Mucosa of stomach (tissue), 1 donor: ENCODE results near the gene POLR2E.
A peak's percentile ranks its signal among the peaks of the same experiment; 100 is the strongest.

Experiments
- H3K27me3 ChIP-seq: one replicate; pipeline ENCODE4 v1.7.0; 2013; ENCODE audit warnings: mild to moderate bottlenecking, low read length; ENCODE audit not compliant: control insufficient read depth, insufficient read depth
- H3K36me3 ChIP-seq: one replicate; pipeline ENCODE4 v1.7.0; 2013; ENCODE audit warnings: low read length; ENCODE audit not compliant: control insufficient read depth, insufficient read depth
- H3K4me1 ChIP-seq: one replicate; pipeline ENCODE4 v1.7.0; 2013; ENCODE audit warnings: mild to moderate bottlenecking, low read length; ENCODE audit not compliant: control insufficient read depth, insufficient read depth
- H3K4me3 ChIP-seq: one replicate; pipeline ENCODE4 v1.7.0; 2013; ENCODE audit warnings: low read length
- H3K9ac ChIP-seq: one replicate; pipeline ENCODE4 v1.7.0; 2013; ENCODE audit warnings: mild to moderate bottlenecking, low read length, moderate library complexity
- H3K9me3 ChIP-seq: one replicate; pipeline ENCODE4 v1.7.0; 2013; ENCODE audit warnings: mild to moderate bottlenecking, low read length, moderate library complexity; ENCODE audit not compliant: control insufficient read depth
- donor health status: Pancreatic carcinoma.

Gene POLR2E

DNA sequence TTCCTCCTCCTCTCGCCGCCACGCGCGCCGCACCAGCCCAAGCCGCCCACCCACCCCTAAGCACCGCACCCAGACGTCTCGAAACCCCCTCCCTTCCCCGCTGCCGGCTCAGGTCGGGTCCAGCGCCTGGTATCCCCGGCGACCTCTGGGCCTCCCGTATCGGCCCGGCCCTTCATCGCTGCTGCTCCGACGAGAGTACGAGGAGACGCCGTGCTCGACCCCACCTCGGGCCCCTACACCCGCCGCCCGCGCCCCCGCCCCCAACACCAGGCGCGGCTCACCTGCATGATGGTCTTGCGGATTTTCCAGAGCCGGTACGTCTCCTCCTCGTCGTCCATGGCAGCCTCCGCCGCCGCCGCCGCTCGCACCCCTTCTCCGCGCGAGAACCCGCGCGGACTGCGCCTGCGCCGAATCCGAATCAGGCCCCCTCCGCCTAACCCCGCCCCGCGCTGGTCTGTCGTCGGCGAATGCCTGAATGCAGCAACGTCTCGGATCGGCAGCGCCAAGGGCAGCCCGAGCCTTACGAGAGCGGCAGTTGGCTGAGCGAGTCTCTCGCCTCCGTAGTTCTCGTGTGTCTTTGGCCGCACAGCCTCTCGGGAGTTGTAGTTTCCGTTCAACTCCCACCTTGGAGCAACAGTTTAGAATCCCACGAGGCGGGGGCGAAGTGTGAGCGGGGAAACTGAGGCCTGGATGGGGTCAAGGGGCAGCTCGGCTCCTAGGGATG, at the start of gene POLR2E:
TSS of gene POLR2E (minus strand) at position 398 of the 724 bp plus-strand sequence. CDS start at position 338, 60 bp downstream.
- Histone ChIP-seq H3K27me3 (no peaks in the 10 kb centered on the region), H3K4me3 (peak within 1 kb of the TSS; percentile 71), H3K9me3 (no peaks in the 10 kb centered on the region), H3K36me3 (no peaks in the 10 kb centered on the region), H3K9ac (peak within 1 kb of the TSS; percentile 71), H3K4me1 (peaks cover 41% of the 10 kb centered on the region)

DNA sequence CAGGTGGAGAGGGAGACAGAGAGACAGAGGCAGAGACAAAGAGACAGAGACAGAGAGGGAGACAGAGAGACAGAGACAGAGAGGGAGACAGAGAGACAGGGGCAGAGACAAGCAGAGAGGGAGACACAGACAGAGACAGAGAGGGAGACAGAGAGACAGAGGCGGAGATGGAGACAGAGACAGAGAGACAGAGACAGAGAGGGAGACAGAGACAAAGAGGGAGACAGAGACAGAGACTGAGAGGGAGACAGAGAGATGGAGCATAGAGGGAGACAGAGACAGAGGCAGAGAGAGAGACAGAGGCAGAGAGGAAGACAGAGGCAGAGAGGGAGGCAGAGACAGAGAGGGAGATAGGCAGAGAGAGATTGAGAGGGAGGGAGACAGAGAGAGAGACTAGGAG, 49.6 kb upstream of the POLR2E start:
- Histone ChIP-seq H3K9ac (no peak overlapping the region), H3K9me3 (no peaks in the 10 kb centered on the region), H3K4me1 (no peaks in the 10 kb centered on the region), H3K27me3 (no peaks in the 10 kb centered on the region), H3K36me3 (no peaks in the 10 kb centered on the region), H3K4me3 (no peak overlapping the region)

DNA sequence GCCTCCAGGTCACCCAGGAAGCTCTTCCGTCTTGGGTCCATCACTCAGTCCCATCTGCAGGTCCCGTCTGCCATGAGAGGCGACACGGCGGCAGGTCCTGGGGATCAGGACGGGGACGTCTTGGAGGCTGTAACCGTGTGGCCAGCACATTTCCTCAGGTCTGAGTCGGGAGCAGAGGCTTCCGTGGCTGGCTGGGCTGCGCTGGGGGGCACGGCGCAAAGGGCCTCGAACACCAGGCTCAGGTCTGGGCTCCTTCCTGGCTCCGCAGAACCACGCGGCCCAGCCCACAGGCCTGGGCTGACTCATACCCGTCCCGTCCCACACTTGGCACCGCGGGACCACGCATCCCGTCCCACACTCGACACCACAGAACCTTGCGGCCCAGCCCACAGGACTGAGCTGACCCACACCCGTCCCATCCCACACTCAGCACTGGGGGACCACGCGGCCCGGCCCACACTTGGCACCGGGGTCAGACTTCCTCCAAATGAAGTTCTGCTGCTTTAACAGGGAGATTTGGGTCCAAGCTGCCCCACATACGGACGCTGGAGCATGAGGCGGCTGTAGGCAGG, 48.7 kb upstream of the POLR2E start:
- Histone ChIP-seq H3K4me1 (no peaks in the 10 kb centered on the region), H3K36me3 (no peaks in the 10 kb centered on the region), H3K9ac (no peak overlapping the region), H3K4me3 (no peak overlapping the region), H3K27me3 (no peaks in the 10 kb centered on the region), H3K9me3 (no peaks in the 10 kb centered on the region)

DNA sequence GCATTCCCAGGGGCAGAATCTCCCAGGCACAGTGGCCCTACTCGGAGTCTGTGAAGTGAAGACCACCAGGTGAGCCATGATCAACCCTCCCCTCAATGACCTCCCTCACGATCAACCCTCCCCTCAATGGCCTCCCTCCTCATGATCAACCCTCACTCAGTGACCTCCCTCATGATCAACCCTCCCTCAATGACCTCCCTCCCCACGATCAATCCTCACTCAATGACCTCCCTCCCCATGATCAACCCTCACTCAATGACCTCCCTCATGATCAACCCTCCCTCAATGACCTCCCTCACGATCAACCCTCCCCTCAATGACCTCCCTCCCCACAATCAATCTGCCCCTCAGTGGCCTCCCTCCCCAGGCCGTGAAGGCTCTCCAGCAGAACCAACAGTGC, 46.8 kb upstream of the POLR2E start:
- Histone ChIP-seq H3K9me3 (no peaks in the 10 kb centered on the region), H3K4me1 (no peaks in the 10 kb centered on the region), H3K4me3 (no peak overlapping the region), H3K36me3 (no peaks in the 10 kb centered on the region), H3K27me3 (no peaks in the 10 kb centered on the region), H3K9ac (no peak overlapping the region)

DNA sequence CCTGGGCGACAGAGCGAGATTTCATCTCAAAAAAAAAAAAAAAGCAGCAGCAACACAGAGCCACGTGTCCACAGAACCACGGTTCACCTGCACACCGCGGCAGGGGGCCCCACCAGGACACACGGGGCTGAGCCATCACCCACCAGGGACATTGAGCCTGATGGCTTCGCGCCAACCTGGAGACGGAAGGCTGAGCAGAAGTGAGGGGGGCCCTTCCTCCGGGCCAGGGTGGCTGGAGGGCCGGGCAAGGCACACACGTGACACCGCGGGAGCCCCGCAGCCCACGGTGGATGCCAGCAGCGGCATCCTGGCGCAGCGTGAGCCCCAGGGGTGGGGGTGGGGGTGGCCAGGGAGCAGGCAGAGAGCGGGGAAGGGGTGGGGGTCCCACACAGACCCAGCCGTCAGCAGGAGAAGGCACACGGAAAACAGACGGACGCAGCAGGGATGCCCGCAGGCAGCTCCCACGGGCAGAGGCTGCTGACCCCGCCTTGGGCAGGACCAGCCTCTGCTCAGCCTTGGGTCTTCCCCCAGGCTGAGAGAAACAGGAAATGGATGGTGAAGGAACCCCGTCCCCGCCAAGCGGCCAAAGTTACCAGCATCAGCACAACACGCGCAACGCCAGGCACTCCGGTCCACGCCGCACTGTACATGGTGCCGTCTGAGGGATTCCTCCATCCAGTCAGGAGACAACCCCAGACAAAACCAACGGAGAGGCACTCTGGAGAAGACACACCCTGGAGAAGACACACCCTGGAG, 45.3 kb upstream of the POLR2E start:
- Histone ChIP-seq H3K36me3 (no peaks in the 10 kb centered on the region), H3K27me3 (no peaks in the 10 kb centered on the region), H3K4me1 (peaks cover 14% of the 10 kb centered on the region), H3K9me3 (no peaks in the 10 kb centered on the region), H3K9ac (no peak overlapping the region), H3K4me3 (no peak overlapping the region)

DNA sequence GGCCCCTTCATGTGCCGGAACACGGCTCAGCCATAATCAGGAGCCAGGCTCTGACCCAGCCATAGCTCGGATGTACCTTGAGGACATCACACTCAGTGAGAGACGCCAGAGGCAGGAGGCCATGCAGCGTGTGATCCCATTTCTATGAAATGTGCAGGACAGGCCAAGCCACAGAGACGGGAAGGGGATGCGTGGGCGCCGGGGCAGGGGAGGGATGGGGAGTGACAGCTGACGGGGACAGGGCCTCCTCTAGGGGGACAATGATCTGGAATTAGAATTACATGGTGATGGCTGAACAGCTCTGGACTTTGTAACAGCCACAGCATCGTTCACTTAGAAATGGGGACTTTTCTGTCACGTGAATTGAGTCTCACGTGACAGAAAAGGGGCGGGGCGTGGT, 44.0 kb upstream of the POLR2E start:
- H3K9me3 ChIP-seq = no peaks in the 10 kb centered on the region
- peaks cover 19% of the 10 kb centered on the region for H3K4me1 ChIP-seq
- no peak overlapping the region for H3K4me3 ChIP-seq
- H3K27me3 ChIP-seq = no peaks in the 10 kb centered on the region
- no peak overlapping the region for H3K9ac ChIP-seq
- no peaks in the 10 kb centered on the region for H3K36me3 ChIP-seq

DNA sequence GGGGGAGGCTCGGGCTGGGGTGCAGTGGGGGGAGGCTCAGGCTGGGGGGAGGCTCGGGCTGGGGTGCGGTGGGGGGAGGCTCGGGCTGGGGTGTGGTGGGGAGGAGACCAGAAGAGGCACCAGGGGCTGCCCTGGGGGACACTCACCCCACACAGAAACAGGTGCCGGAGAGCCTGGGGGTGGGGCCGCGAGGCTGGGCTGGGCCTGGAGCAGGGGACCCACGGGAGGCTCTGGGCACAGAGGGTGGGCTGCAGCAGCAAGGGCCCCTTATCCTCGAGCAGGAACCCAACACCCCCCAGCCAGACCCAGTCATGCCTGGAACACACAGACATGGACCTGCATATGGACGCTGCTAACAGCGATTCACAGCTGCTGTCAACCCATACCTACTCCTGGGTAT, 42.9 kb upstream of the POLR2E start:
- no peaks in the 10 kb centered on the region for H3K27me3 ChIP-seq
- no peak overlapping the region for H3K4me3 ChIP-seq

DNA sequence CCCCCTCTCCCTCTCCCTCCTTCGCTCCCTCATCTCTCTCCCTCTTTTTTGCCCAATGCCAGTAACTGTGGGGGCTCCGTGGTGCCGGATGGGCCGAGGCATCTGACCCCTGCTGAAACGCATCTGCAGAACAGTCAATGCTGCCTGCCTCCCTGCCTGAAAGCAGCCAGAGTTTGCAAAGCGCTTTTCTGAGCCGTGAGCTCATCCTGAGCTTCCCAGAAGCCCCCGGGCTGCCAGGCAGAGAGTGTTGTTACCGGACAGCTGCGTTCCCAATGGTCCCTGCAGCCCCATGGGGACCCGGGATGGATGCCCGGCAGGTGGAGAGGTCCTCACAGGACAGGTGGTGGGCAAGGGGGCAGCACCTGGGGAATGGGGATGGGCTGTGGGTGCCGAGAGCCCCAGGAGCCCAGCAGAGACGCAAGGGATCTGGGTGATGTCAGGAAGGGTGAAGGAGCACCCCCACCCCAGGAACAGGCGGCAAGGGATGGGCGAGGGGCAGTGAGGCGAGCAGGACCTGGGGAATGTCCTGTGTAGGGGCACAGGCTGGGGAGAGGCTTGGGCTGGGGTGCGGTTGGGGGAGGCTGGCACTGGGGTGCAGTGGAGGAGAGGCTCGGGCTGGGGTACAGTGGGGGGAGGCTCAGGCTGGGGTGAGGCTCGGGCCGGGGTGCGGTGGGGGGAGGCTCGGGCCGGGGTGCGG, 41.6 kb upstream of the POLR2E start:
- Histone ChIP-seq H3K4me3 (no peak overlapping the region), H3K4me1 (peaks cover 40% of the 10 kb centered on the region), H3K36me3 (no peaks in the 10 kb centered on the region), H3K27me3 (no peaks in the 10 kb centered on the region), H3K9ac (peak overlapping the region; percentile 34), H3K9me3 (no peaks in the 10 kb centered on the region)

More for the DNA sequence above, 42.9 kb upstream of the POLR2E start:
- Histone ChIP-seq H3K4me1 (peaks cover 29% of the 10 kb centered on the region), H3K36me3 (no peaks in the 10 kb centered on the region), H3K9ac (no peak overlapping the region), H3K9me3 (no peaks in the 10 kb centered on the region)

DNA sequence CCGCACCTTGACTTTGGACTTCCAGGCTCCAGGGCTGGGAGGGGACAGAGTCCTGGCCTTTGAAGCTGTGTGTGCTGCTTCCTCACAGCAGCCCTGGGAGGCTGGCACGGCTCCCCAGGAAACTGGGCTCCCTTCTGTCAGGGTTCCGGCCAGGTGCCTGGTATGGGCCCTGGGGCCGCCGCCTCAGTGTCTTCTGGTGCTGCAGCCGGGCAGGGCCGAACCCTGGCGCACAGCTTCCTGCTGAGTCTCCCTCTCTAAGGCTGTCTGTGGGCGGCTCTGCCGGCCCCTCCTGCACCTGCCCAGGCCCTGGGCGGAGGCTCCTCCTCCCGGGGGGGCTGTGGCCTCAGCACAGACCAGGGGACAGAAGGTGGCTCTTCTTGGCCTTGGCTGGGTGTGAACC, 41.0 kb upstream of the POLR2E start:
- Histone ChIP-seq H3K9ac (peak overlapping the region; percentile 34), H3K4me3 (no peak overlapping the region), H3K36me3 (no peaks in the 10 kb centered on the region), H3K27me3 (no peaks in the 10 kb centered on the region), H3K4me1 (peaks cover 46% of the 10 kb centered on the region), H3K9me3 (no peaks in the 10 kb centered on the region)

DNA sequence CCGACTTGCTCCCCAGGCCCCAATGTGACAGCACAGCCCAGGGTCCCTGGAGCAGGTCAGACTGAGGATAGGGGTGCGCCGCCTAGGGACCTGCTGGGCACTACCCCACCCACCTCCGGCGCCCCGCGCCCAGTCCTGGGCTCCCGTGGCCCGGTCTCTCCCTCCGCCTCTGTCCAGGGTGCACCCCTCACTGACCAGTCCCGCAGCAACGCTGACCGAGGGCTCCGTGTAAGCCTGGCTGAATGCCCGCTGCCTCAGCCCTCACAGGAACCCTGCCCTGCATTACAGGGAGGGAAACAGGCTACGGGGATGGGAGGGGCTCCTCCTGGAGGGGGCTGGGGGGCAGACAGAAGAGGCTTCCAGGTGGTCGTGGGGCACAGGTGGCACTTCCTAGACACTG, 40.3 kb upstream of the POLR2E start:
- H3K4me1 ChIP-seq = peaks cover 53% of the 10 kb centered on the region
- no peak overlapping the region for H3K4me3 ChIP-seq
- no peak overlapping the region for H3K9ac ChIP-seq
- H3K9me3 ChIP-seq = no peaks in the 10 kb centered on the region
- H3K36me3 ChIP-seq = no peaks in the 10 kb centered on the region
- H3K27me3 ChIP-seq = no peaks in the 10 kb centered on the region

DNA sequence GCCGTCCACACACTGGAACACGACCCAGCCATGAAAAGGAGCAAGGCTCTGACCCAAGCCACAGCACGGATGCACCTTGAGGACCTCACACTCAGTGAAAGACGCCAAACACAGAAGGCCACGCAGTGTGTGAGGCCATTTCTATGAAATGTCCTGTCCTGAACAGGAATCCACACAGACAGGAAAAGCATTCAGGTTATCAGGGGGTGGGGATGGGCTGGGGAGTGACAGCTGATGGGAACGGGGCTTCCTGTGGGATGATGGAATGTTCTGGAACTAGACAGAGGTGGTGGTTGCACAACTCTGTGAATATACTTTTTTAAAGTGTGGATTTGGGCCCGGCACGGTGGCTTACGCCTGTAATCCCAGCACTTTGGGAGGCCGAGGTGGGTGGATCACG, 39.3 kb upstream of the POLR2E start:
- H3K27me3 ChIP-seq = no peaks in the 10 kb centered on the region
- peaks cover 57% of the 10 kb centered on the region for H3K4me1 ChIP-seq
- H3K9ac ChIP-seq = no peak overlapping the region
- H3K4me3 ChIP-seq = no peak overlapping the region
- no peaks in the 10 kb centered on the region for H3K36me3 ChIP-seq
- H3K9me3 ChIP-seq = no peaks in the 10 kb centered on the region

DNA sequence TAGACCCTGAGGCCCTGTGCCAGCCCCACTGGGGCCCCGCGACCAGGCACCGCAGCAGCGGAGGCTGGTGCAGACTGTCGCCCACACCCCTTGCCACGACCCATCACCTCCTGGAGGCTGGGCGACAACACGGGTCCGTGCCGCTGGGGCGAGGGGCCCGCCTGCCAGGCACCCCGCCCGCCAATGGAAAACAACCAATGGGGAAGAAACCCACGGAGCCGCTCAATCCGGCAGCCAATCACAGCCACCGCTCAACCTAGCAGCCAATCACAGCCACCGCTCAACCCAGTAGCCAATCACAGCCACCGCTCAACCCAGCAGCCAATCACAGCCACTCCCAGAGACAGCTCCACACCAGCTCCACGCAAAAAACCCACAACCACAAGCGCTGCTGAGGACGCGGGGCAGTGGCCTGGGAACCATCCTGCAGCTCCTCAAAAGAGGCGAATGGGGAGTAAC, 38.3 kb upstream of the POLR2E start:
- Histone ChIP-seq H3K9me3 (no peaks in the 10 kb centered on the region), H3K9ac (no peak overlapping the region), H3K4me3 (no peak overlapping the region), H3K4me1 (peaks cover 57% of the 10 kb centered on the region), H3K36me3 (no peaks in the 10 kb centered on the region), H3K27me3 (no peaks in the 10 kb centered on the region)
